ENCODE data around the gene SPAG16.

DNA sequence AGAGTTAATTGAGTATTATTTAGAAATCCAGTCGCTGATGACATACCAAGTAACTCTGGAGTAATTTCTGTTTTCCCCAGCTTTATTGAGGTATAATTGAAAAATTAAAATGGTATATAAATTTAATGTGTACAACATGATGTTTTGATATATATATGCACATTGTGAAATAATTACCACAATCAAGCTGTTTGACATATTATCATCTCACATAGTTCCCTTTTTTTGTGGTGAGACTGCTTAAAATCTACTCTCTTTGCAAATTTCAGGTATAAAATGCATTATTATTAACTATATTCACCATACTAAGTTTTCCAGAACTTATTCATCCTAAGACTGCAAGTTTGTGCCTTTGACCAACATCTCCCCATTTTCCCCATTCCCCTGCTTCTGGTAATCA is 25.0 kb upstream of the SPAG16 start:
- TF ChIP-seq, protein P1, sequence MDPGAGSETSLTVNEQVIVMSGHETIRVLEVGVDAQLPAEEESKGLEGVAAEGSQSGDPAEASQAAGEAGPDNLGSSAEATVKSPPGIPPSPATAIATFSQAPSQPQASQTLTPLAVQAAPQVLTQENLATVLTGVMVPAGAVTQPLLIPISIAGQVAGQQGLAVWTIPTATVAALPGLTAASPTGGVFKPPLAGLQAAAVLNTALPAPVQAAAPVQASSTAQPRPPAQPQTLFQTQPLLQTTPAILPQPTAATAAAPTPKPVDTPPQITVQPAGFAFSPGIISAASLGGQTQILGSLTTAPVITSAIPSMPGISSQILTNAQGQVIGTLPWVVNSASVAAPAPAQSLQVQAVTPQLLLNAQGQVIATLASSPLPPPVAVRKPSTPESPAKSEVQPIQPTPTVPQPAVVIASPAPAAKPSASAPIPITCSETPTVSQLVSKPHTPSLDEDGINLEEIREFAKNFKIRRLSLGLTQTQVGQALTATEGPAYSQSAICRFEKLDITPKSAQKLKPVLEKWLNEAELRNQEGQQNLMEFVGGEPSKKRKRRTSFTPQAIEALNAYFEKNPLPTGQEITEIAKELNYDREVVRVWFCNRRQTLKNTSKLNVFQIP (CRISPR knock-in tag; IDR thresholded peaks at IDR 0.05; ENCODE audit: borderline replicate concordance, low read depth), result no peak
- TF ChIP-seq, protein P2, sequence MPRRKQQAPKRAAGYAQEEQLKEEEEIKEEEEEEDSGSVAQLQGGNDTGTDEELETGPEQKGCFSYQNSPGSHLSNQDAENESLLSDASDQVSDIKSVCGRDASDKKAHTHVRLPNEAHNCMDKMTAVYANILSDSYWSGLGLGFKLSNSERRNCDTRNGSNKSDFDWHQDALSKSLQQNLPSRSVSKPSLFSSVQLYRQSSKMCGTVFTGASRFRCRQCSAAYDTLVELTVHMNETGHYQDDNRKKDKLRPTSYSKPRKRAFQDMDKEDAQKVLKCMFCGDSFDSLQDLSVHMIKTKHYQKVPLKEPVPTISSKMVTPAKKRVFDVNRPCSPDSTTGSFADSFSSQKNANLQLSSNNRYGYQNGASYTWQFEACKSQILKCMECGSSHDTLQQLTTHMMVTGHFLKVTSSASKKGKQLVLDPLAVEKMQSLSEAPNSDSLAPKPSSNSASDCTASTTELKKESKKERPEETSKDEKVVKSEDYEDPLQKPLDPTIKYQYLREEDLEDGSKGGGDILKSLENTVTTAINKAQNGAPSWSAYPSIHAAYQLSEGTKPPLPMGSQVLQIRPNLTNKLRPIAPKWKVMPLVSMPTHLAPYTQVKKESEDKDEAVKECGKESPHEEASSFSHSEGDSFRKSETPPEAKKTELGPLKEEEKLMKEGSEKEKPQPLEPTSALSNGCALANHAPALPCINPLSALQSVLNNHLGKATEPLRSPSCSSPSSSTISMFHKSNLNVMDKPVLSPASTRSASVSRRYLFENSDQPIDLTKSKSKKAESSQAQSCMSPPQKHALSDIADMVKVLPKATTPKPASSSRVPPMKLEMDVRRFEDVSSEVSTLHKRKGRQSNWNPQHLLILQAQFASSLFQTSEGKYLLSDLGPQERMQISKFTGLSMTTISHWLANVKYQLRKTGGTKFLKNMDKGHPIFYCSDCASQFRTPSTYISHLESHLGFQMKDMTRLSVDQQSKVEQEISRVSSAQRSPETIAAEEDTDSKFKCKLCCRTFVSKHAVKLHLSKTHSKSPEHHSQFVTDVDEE (CRISPR knock-in tag; IDR thresholded peaks at IDR 0.05), result no peak
- TF ChIP-seq TOX (CRISPR knock-in tag; IDR thresholded peaks at IDR 0.05; ENCODE audit: borderline replicate concordance) (no peak), ZFP3 (CRISPR knock-in tag; IDR thresholded peaks at IDR 0.05) (no peak), SNAI2 (CRISPR knock-in tag; IDR thresholded peaks at IDR 0.05) (no peak), ISL1 (CRISPR knock-in tag; IDR thresholded peaks at IDR 0.05) (no peak), RARB (CRISPR knock-in tag; IDR thresholded peaks at IDR 0.05) (no peak), ESRRG (CRISPR knock-in tag; IDR thresholded peaks at IDR 0.05) (no peak), ARNTL (CRISPR knock-in tag; IDR thresholded peaks at IDR 0.05; ENCODE audit: borderline replicate concordance, low read depth) (no peak), ZNF8 (CRISPR knock-in tag; IDR thresholded peaks at IDR 0.05) (no peak), ZFP30 (CRISPR knock-in tag; IDR thresholded peaks at IDR 0.05) (no peak)
- TF ChIP-seq, protein P3, sequence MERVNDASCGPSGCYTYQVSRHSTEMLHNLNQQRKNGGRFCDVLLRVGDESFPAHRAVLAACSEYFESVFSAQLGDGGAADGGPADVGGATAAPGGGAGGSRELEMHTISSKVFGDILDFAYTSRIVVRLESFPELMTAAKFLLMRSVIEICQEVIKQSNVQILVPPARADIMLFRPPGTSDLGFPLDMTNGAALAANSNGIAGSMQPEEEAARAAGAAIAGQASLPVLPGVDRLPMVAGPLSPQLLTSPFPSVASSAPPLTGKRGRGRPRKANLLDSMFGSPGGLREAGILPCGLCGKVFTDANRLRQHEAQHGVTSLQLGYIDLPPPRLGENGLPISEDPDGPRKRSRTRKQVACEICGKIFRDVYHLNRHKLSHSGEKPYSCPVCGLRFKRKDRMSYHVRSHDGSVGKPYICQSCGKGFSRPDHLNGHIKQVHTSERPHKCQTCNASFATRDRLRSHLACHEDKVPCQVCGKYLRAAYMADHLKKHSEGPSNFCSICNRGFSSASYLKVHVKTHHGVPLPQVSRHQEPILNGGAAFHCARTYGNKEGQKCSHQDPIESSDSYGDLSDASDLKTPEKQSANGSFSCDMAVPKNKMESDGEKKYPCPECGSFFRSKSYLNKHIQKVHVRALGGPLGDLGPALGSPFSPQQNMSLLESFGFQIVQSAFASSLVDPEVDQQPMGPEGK (CRISPR knock-in tag; IDR thresholded peaks at IDR 0.05; ENCODE audit: borderline replicate concordance), result no peak
